T-helper 1 cell (primary cell): ENCODE data around the gene OR10A3.

Experiments
- DNase-seq, 5 donors: peaks; one replicate each; pipeline ENCODE4 v3.0.0-alpha.2; 2012 to 2020

OR10A3 gene

DNA sequence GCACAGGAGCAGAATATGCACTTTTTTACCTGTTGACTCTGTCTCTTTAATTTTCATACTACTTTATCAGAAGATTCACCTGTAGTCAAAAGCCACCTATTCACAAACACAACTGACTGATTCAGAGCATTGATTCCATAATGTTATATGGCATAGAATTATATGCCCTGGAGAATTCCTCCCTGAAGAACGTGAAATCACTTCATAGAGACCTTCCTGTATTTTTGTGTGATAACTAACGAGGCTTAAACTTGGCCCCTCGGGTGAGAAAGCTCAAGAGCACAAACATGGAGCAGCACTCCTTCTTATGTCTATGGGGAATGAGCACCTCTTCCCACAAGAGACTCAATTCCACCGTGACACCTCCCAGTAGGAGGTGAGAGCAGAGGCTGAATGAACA is 10.3 kb downstream of the OR10A3 start, which contains the start of gene OR10A6:
TSS of gene OR10A6 (minus strand) at position 101 of the 400 bp plus-strand sequence. CDS start 2,606 bp downstream, outside the sequence.
- DNase-seq, result no peak

- DNase-seq, result peak in 1 of 5 donors; percentile 7
Observed at GRCh38 chr11:7927635-7928034, 13.9 kb downstream of the OR10A3 start.

DNA sequence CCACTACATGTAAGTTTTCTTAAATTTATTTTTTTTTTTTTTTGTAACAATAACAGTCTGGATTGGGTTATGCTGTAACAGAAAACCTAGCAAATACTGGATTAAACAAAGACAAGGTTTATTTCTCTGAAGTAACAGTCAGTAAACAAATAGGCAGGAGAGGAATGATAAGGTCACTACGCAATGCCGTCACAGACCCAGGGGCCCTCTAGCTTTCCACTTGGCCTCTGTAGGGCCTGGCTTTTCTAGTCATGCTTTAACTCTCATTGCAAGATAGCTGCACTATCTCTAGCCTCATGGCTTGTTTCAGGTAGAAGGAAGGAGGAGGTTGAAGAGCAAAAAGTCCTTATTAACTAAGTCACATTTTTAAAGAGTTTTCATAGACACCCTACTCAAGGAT is 17.0 kb downstream of the OR10A3 start:
- DNase-seq, result no peak

GRCh38 chr11:7918141-7918540 is 23.4 kb downstream of the OR10A3 start:
- no peak for DNase-seq

- DNase-seq, result no peak
Observed at GRCh38 chr11:7911011-7911410, 30.5 kb downstream of the OR10A3 start.

GRCh38 chr11:7910286-7910788 is 31.2 kb downstream of the OR10A3 start:
- DNase-seq, result no peak

DNA sequence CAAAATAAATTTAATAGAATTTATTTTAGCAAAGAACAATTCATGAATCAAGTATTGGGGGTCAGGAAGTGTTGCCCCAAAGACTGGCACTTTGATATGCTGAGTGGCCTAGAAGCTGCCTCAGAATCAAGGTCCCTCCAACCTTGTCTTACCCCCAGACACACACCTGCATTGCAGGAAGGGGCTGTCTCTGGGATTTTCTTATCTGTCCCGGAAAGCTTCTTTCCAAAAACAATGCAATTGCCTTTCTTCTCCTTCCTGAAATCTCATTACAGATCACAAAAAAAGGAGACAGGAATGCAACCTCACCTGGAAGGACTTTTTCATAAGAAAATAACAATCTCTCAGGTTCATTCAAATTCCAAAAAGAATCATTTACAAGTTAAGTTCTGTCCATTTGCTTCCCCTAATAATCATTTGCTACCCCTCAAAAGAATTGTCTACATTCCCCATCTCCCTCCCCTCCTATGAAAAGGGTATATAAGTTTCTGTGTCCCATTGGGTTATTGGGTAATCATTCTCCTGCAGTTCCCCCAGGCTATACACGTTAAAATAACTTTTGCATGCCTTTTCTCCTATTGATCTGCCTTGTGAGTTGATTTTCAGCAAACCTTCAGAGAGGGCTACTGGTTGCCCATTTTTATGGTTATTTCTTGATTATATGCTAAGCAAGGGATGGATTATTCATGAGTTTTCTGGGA is 31.8 kb downstream of the OR10A3 start:
- no peak for DNase-seq

- DNase-seq, result no peak
Observed at GRCh38 chr11:7907121-7907520, 34.4 kb downstream of the OR10A3 start.

DNA sequence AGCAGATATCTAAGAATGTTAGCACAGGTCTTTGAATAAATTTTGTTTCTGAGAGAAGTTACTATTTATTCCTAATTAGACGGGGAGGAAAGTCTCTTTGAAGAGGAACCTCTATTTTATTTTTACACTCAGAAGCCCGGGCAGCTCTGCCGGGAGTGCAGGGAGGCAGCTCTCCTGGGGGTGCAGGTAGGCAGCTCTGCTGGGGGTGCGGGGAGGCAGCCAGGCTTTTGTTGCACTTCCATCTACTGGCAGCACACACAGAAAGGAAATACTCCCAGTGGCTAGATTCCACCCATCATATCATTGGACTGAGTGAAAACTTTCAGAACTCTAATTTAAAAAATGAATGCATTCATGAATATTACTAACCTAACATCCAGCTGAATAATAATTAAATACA is 35.0 kb downstream of the OR10A3 start:
- DNase-seq, result no peak

GRCh38 chr11:7905961-7906429 is 35.5 kb downstream of the OR10A3 start:
- DNase-seq, result no peak

DNA sequence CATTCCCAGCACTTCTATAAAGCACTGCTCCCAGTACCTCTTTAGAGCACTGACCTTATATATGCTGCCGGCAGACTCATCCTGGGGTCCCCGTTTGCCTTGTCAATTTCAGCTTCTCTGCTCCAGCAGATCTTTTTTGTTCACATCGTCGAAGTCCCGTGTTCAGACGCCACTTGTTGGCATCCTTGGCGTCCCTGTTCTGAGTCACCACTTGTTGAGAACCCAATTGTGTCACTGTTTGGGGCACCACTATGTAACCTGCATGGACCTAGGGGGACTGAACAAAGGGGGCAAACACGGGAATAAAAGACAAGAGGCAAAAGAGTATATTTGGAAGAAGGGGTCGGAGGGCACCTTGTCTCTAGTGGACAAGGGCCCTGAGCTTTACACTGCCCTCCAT is 36.0 kb downstream of the OR10A3 start:
- no peak for DNase-seq

DNA sequence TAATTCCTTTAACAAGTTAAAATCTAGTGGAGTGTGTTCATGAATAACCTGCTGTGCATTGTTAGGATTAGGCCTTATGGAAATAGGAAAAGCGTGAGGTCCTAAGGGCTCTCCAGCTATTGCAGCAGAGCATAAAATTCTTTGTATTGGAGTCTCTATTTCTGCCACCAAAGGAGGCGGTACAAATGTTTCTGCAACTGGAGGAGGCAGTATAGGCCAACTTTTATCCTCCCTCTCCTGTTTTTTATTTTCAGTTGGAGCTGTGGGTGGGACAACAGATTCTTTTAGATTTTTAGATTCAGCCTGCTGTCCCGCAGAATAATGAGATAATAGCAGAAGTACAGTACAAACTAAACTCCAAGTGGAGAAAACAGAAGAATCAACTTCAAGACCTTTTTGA is 36.6 kb downstream of the OR10A3 start:
- DNase-seq, result no peak

GRCh38 chr11:7903940-7904339 is 37.6 kb downstream of the OR10A3 start:
- no peak for DNase-seq

GRCh38 chr11:7901319-7901854 is 40.1 kb downstream of the OR10A3 start:
- no peak for DNase-seq

DNA sequence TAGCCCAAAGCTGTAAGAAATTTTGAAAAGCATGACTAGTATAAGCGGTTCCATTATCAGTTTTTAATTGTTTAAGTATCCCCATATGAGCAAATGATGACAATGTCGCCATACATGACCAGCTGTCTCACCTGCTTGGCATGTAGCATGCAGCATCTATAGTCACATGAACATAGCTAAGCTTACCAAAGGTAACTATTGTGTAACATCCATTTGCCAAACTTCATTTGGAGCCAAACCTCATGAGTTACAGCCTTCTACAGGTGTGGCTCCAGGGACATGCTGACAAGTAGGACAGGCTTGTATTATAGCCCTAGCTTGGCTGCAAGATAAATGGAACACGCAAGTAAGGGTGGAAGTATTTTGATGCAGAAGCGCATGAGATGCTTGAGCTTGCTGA is 40.8 kb downstream of the OR10A3 start:
- no peak for DNase-seq

- DNase-seq, result no peak
Observed at GRCh38 chr11:7899418-7899817, 42.1 kb downstream of the OR10A3 start.

GRCh38 chr11:7898666-7899283 is 42.7 kb downstream of the OR10A3 start:
- DNase-seq, result no peak

GRCh38 chr11:7896009-7896785 is 45.3 kb downstream of the OR10A3 start:
- DNase-seq, result no peak

GRCh38 chr11:7894251-7894650 is 47.3 kb downstream of the OR10A3 start:
- no peak for DNase-seq

- no peak for DNase-seq
Observed at GRCh38 chr11:7893796-7894195, 47.7 kb downstream of the OR10A3 start.

DNA sequence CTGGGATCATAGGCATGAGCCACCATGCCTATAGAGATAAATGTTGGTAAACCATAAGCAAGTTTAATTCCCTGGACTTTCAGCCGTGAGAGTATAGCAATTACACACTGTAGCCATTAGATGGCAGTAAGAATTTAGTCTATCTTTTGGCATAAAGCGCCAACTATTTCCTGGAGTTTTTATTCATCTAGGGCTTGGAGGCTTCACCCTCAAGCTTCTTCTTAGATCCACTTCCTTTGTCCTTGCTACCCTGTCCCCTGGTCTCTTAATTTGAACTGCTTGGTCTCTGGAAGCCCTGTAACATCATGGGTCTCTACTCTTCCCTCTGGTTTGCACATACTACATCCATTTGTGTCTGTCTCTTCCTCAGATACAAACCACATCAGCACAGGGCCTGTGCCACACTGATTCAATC is 48.7 kb downstream of the OR10A3 start:
- peak in 1 of 5 donors; percentile 40 for DNase-seq

DNA sequence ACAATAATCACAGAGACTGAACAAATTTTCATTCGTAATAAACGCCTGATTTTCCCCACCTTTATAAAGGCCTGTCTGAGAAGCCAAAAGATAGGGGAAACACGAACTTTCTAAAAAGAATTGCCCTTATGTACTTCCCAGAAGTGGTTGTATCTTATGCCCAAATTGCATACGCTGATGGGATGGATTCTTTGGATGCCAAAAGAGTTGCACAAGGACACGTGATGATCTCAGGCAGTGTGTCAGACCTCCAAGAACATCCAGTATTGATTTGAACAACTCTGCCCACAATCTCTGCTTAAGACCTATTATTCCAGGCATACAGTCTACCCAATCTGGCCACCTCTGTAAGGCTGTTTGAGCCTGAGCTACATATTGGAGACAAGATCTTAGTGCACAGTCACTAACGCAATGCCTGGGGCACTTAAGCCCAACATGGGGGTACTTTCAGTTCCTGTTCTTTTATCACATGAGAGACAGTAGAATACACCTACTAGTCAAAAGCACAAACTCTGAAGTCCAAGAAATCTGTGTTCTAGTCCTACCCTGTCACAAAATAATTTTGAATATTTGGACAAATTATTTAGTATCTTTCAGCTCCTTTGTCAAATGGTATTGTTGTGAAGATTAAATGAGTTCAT is 49.3 kb downstream of the OR10A3 start:
- no peak for DNase-seq
